ENCODE data around the gene ACVR2A. TPM values are rescaled to one million over a fixed set of nuclear protein-coding genes. Genes with fewer than 3 reads are reported as not detected.
A peak's percentile ranks its signal among the peaks of the same experiment; 100 is the strongest.

The ACVR2A gene
- polyA plus RNA-seq, 1 donor from 2014 or later = 0.59 TPM

DNA sequence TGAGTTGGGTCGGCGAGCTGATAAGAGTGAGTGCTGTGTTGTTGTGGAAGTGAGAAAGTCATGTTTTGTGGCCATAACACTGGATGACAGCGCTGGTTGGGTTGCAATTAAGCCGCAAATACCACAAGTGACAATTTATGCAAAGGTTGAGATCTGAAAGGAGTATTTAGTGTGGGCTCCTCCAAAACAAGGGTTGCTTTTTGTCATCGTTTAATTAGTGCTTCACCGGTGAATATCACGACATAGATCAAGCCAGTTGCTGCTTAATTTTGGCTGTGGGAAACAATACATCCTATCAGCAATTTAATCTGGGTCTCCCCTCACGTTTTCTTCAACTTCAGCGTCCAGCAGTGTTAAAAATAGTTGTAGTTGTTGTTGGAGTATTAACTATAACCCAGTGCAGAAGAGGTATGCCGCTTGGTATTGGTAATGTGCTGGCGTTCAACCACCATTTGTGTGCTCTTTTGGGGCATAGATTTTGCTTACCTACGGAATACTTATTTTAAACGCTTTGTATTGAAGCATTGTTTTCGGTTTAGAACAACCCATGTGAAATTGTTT lies 662 bp downstream of the ACVR2A start:
- Mint-ChIP-seq H3K27ac (peak overlapping the region; percentile 23 to 94 (median 90)), H3K36me3 (peaks cover 1% of the 10 kb centered on the region), H3K4me3 (peak overlapping the region; percentile 83 to 98 (median 92)), H3K9me3 (peaks cover 0 to 5% (median 4%) of the 10 kb centered on the region in 3 donors), H3K4me1 (peaks cover 8 to 18% (median 12%) of the 10 kb centered on the region in 3 donors), H3K27me3 (peaks cover 32% of the 10 kb centered on the region)

DNA sequence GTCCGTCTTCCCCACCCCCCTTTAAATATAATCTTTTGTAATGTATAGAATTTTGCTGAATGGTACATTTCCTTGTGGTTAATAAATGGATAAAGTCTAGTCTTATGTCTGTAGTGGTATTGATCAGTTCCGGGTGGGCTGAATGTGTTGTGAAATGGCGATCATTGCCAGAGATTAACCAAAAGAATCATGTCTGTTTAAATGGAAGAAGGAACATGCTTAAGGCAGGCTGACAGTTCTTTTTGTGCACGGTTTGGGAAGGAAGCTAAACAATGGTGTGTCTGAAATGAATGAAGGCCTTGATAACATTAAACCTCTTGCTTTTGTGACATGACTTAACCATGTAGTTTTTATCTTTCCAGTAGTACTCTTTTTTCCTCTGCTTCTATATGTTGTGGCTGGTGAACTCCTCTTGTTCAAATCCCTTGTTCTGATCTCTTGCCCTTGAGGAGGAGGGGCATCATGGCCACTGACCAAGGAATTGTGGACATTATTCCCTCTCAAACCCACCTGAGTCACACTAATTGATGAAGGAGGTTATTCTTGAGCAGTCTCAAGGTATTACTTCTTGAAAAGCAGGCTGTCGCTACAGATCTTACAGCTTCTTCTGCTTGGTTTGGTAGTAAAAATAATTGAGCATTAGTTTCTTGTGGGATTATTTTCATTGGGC lies 1.7 kb downstream of the ACVR2A start:
- Mint-ChIP-seq H3K4me1 (peaks cover 8 to 18% (median 12%) of the 10 kb centered on the region in 3 donors), H3K36me3 (peaks cover 1% of the 10 kb centered on the region), H3K4me3 (peak overlapping the region; percentile 2 to 68 (median 37)), H3K27ac (peak overlapping the region in 1 of 3 donors; percentile 23), H3K9me3 (peaks cover 0 to 5% (median 4%) of the 10 kb centered on the region in 3 donors), H3K27me3 (peaks cover 42% of the 10 kb centered on the region)

DNA sequence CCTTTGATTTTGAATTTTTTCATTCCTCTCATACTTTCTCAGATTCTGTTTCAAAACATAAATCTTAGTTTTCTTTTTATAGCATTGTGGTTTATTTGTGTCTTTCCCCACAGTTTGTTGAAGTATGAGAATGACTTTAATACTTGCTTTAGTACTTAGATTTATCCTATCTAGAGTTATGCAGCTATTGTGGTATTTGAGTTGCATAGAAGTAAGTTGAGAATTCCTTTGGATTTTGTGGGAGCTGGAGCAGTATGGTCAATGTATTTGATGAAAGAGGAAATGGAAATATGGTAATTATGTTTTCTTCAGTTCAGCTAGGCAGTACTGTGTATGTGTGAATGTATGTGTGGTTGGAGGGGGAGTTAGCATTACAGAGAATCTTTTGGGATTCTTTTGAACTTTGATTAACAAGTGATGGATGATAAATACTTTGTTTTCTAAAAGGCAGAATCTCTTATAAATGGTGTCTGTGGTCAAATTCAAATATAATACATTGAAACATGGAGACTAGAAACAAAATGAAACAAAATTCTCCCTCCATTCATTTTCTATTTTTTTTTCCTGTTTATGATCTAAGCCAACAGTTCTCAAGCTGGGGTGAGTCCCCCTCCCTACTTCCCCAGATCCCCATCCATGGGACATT lies 3.0 kb downstream of the ACVR2A start:
- Mint-ChIP-seq H3K36me3 (peaks cover 1% of the 10 kb centered on the region), H3K4me3 (peak overlapping the region in 1 of 4 donors; percentile 13), H3K27me3 (peaks cover 39% of the 10 kb centered on the region), H3K9me3 (peaks cover 0 to 2% (median under 1%) of the 10 kb centered on the region in 3 donors), H3K27ac (no peak overlapping the region), H3K4me1 (peaks cover 8 to 16% (median 8%) of the 10 kb centered on the region in 3 donors)

DNA sequence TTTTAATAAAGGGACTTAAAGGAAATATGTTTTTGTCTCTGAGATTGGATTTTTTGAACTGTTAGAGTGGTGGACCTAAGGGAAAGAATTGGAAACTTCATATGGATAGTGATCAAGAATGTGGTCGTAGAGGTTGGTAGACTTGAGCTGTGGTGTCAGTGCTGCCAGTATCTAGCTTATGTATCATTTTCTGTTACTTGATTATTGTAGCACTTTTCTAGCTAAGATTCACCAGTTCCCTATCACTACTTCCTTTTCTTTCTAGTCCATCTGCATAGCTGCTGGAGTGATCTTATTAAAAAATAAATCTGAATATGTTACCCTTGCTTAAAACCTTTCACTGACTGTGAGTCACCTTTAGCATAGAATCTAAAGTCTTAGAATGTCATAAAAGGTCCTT lies 6.0 kb downstream of the ACVR2A start:
- Mint-ChIP-seq H3K9me3 (peaks cover 0 to 2% (median 0%) of the 10 kb centered on the region in 3 donors), H3K27ac (no peak overlapping the region), H3K4me3 (no peak overlapping the region), H3K36me3 (peaks cover 1% of the 10 kb centered on the region), H3K4me1 (peaks cover 0 to 8% (median under 1%) of the 10 kb centered on the region in 3 donors), H3K27me3 (peaks cover 41% of the 10 kb centered on the region)

DNA sequence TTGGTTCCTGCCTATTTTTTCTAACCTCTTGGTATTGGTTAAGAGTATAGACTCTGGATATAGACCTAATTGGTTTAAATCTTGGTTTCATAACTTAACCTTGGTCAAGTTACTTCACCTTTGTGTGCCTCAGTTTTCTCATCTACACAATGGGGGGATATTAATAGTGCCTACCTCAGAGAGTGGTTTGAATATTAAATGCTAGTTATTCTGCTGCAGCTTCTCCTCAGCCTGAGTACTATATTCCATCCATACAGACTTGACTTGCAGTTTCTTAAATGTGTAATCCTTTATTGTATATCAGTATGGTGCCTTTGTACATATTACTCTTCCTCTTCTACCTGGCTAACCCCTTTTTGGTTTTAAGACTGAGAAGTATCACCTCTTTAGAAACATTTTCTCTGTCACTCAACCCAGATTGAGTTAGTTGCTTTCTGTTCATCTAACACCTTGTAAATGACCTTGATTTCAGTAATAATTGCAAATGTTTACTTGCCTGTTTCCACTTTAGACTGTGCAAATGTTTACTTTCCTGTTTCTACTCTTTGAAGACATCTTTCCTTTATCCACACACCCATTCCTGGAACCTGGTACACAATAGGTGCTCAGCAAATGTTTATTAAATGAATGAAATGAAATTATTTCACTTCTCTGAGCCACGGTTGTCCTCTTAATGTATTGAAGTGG lies 6.6 kb downstream of the ACVR2A start:
- peaks cover 0 to 6% (median 0%) of the 10 kb centered on the region in 3 donors for H3K4me1 Mint-ChIP-seq
- H3K36me3 Mint-ChIP-seq = peaks cover 1% of the 10 kb centered on the region
- H3K27me3 Mint-ChIP-seq = peaks cover 39% of the 10 kb centered on the region
- peaks cover 0 to under 1% (median 0%) of the 10 kb centered on the region in 3 donors for H3K9me3 Mint-ChIP-seq
- H3K27ac Mint-ChIP-seq = no peak overlapping the region
- no peak overlapping the region for H3K4me3 Mint-ChIP-seq

DNA sequence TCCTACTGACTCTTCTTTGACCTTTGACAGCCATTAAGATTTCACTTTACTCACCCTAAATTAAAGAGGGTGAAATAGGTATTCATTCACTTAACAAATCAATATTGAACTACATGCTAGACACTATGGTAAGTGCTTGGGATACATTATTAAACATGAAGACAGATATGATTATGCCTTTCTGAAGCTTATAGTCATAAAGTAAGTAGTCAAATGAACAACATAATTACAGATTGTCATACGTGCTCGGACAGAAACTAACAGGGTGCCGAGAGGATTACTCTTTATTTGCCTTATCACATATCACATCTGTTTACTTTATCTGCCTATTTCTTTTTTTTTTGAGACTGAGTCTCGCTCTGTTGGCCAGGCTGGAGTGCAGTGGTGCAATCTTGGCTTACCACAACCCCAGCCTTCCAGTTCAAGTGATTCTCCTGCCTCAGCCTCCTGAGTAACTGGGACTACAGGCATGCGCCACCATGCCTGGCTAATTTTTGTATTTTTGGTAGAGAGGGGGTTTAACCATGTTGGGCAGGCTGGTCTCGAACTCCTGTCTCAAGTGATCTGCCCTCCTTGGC lies 9.8 kb downstream of the ACVR2A start:
- Mint-ChIP-seq H3K27ac (no peak overlapping the region), H3K4me1 (no peaks in the 10 kb centered on the region), H3K27me3 (peaks cover 22% of the 10 kb centered on the region), H3K36me3 (peaks cover 1% of the 10 kb centered on the region), H3K9me3 (no peaks in the 10 kb centered on the region), H3K4me3 (no peak overlapping the region)

DNA sequence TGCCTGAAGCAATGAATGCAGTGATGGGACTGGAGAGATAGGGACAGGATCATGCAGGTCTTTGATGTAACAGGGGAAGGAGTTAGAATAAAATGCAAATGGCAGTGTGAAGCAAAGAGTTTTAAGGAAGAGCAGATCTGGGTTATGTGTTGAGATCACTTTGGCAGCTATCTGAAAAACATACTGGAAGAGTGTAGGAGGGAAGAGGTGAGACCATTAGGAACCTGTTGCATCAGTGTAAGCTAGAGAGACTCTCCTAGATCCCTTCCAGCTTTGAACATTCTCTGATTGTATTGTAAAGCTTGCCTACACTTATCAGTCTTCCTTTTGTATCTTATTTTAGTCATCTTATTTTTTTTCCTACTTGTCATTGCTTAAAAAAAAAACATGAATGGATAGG lies 10.5 kb downstream of the ACVR2A start:
- H3K4me1 Mint-ChIP-seq = no peaks in the 10 kb centered on the region
- no peak overlapping the region for H3K27ac Mint-ChIP-seq
- no peaks in the 10 kb centered on the region for H3K9me3 Mint-ChIP-seq
- peaks cover 20% of the 10 kb centered on the region for H3K27me3 Mint-ChIP-seq
- H3K36me3 Mint-ChIP-seq = peaks cover 1% of the 10 kb centered on the region
- H3K4me3 Mint-ChIP-seq = no peak overlapping the region

DNA sequence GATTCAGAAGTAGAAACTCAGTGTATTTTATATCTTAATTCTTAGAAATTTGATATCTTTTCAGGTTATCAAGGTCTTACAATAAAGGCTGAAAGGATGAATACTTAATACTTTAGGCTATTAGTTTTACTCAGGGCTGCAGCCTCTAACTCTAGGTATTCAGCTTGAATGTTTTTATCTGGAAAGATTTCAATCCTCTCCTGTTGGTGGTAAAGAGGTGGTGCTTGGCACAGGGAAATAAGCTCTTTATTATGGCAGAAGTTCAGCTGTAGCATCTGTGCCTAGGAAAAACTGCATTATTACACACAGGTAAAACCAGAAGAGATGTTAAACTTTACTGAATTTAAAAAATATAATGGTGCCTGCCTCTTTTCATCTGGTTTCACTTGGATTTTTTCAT lies 11.1 kb downstream of the ACVR2A start:
- H3K36me3 Mint-ChIP-seq = peaks cover 1% of the 10 kb centered on the region
- H3K4me3 Mint-ChIP-seq = no peak overlapping the region
- H3K27me3 Mint-ChIP-seq = peaks cover 13% of the 10 kb centered on the region
- no peaks in the 10 kb centered on the region for H3K4me1 Mint-ChIP-seq
- H3K9me3 Mint-ChIP-seq = no peaks in the 10 kb centered on the region
- H3K27ac Mint-ChIP-seq = no peak overlapping the region

DNA sequence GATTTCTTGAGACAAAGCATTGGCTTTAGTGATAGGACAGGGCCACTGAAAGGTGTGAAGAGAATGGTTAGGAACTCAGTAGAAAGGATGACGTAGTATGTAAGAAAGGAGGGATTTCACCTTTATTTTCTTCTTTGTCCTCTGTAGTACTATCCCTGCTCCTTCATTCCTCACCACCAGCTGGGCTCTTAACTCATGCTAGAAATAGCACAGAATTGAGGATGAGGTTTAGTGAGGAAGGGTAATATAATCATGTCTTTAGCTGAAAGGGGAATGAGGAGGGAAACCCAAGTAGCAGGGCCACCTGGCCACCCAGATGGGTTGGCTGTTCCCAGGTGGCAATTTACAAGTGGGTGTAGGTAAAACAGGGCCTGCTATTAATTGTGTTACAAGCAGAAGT lies 15.2 kb downstream of the ACVR2A start:
- H3K27ac Mint-ChIP-seq = no peak overlapping the region
- H3K9me3 Mint-ChIP-seq = no peaks in the 10 kb centered on the region
- no peak overlapping the region for H3K4me3 Mint-ChIP-seq
- peaks cover 1% of the 10 kb centered on the region for H3K36me3 Mint-ChIP-seq
- peaks cover 5% of the 10 kb centered on the region for H3K27me3 Mint-ChIP-seq
- peaks cover 0 to 7% (median 5%) of the 10 kb centered on the region in 3 donors for H3K4me1 Mint-ChIP-seq

DNA sequence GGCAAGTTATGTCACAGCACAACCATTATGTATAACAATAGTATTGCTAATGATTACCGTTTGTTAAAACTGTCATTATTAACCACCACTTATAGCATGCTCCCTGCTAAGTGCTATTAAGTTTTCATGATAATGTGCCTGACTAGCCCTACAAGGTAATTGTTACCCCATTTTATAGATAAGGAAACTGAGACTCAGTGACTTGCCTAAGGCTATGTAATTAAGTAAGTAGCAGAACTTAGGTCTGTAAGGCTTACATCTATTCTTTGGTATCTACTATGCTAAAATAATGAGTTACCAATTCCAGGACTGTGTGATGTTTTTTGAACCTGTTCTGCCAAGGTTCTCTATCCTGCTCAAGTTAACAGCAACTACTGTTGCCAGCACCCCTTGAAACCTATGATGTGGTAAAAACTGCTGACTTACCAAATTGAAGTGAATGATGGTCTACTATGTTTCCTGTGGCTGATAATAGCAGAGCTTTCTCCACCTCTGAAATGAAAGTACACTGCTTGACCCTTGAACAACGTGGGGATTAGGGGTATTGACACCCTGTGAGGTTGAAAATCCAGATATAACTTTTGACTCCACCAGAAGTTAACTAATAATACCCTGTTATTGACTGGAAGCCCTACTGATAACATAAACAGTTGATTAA lies 18.2 kb downstream of the ACVR2A start:
- H3K27ac Mint-ChIP-seq = no peak overlapping the region
- no peaks in the 10 kb centered on the region for H3K9me3 Mint-ChIP-seq
- H3K4me1 Mint-ChIP-seq = peaks cover 0 to 7% (median 5%) of the 10 kb centered on the region in 3 donors
- H3K4me3 Mint-ChIP-seq = no peak overlapping the region
- peaks cover 3% of the 10 kb centered on the region for H3K27me3 Mint-ChIP-seq
- no peaks in the 10 kb centered on the region for H3K36me3 Mint-ChIP-seq

DNA sequence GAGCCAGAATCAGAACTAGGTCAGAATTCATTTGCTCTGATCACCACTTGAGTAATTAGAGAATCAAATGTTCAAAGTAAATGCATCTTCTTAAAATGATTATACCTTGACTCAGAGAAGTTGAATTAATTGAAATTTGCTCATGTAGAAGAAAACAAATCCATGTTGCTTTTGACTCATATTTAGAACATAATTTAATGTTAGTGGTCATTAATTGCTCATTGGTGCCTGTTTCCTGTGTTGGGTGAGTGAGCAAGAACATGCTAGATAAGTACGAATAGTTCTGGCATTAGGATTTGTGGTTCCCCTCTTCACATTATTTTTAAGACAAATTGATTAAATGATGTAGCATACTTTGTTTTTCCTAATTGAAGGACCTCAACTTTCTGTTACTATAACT lies 19.0 kb downstream of the ACVR2A start:
- Mint-ChIP-seq H3K27ac (no peak overlapping the region), H3K27me3 (peaks cover 3% of the 10 kb centered on the region), H3K36me3 (no peaks in the 10 kb centered on the region), H3K4me1 (peaks cover 0 to 7% (median 5%) of the 10 kb centered on the region in 3 donors), H3K4me3 (no peak overlapping the region), H3K9me3 (no peaks in the 10 kb centered on the region)

DNA sequence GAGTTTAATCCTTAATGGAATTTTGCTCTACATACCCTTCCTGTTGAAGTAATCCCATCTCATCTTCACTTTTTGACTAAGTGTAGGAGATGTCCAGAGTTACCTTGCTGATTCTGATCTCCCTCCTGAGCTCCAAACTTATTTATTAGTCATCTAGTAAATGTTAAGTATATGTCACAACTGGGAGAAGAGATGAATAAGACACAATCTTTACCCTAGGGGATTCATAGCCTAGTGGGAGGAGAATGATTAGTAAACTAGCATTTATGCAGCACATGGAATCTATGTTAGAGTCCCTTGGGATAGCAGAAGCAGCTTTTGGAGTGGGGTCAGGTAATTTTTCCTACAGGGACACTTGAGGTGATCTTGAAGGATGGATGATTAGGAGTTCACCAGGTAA lies 20.7 kb downstream of the ACVR2A start:
- no peak overlapping the region for H3K27ac Mint-ChIP-seq
- peaks cover 0 to 9% (median 8%) of the 10 kb centered on the region in 3 donors for H3K4me1 Mint-ChIP-seq
- H3K4me3 Mint-ChIP-seq = no peak overlapping the region
- H3K27me3 Mint-ChIP-seq = no peaks in the 10 kb centered on the region
- no peaks in the 10 kb centered on the region for H3K9me3 Mint-ChIP-seq
- H3K36me3 Mint-ChIP-seq = no peaks in the 10 kb centered on the region

DNA sequence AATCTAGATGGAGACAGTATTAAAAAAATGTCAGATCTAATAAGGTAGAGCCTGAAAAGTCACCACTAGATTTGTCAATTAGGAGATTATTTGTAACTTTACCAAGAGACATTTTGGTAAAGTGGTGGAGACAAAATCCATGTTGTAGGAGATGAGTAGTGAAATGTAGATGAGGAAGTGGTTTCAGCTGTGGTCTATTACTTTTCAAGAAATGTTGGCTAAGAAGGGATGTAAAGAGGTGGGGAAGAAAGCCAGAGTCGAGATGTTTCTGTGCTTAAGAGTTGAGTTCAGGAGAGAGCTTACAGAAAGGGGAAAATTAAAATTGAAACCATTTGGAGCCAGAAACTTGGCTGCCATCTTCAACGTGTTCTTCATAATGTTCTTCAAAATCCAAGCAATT lies 22.2 kb downstream of the ACVR2A start:
- Mint-ChIP-seq H3K27me3 (peaks cover 2% of the 10 kb centered on the region), H3K36me3 (no peaks in the 10 kb centered on the region), H3K27ac (no peak overlapping the region), H3K4me1 (peaks cover 0 to 10% (median 9%) of the 10 kb centered on the region in 3 donors), H3K4me3 (no peak overlapping the region), H3K9me3 (no peaks in the 10 kb centered on the region)

DNA sequence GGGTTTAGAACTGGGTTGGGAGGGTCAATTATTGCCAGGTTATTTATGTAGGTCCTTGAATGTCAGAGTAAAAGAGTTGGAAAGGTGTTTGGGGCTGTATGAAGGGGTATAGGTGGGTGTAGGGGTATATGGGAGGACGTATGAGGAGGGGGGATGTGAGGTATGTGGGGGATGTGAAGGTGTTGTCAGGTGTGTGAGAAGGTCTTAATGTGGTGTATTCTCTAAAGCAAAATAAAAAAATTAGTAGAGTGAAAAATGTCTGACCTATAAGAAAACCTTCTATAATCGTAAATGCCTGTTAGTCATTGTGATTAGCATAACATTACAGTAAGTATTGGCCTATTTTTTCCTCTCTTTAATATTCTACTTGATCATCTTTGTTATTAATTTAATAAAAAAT lies 25.1 kb downstream of the ACVR2A start:
- Mint-ChIP-seq H3K4me3 (no peak overlapping the region), H3K27ac (no peak overlapping the region), H3K9me3 (no peaks in the 10 kb centered on the region)

More for the DNA sequence above, 25.1 kb downstream of the ACVR2A start:
- H3K4me1 Mint-ChIP-seq = peaks cover 0 to 4% (median 2%) of the 10 kb centered on the region in 3 donors
- no peaks in the 10 kb centered on the region for H3K36me3 Mint-ChIP-seq
- H3K27me3 Mint-ChIP-seq = peaks cover 4% of the 10 kb centered on the region
